Left cardiac atrium (tissue), 4 donors: ENCODE data around the gene LGI4. TPM values are rescaled to one million over a fixed set of nuclear protein-coding genes. Genes with fewer than 3 reads are reported as not detected.

Experiments
- ATAC-seq, 2 donors: fragments of 200-7000 bp; cut with Tn5 transposase; one replicate each; pipeline ENCODE4 v1.9.1; 2020; ENCODE audit warnings: mild to moderate bottlenecking in 2 of 2, moderate library complexity in 2 of 2
- DNase-seq: peaks from one replicate; pipeline ENCODE4 v3.0.0-alpha.2; 2020
- intact Hi-C, 2 donors: fragments of 100-400 bp; cut with DNase I; formaldehyde crosslinking; loops; one replicate each; pipeline versions ENCODE4 v1.14.1 to v1.15.1; 2022 to 2023
- total RNA-seq, 2 donors: library from RNA; stranded (reverse); fragmentation: NEBNext Ultra II Directional; extraction: Animal tissue kit (Norgen Biotek cat#: 25700); gene quantifications; one replicate each; pipeline ENCODE4 v1.2.1, GENCODE V29; 2021
- donor health status: DM: no; HTN: yes; CAD: no.
- donor health status: DM: no; HTN: yes; CAD: no; lungs with severe emphysema.
- donor health status: DM: yes; HTN: yes; CAD: no.
- donor health status: Dilated cardiomyopathy.

LGI4 gene
- total RNA-seq, 2 donors from 2014 or later = 11.6 to 17.9 TPM

GRCh38 chr19:35144259-35144599 is 9.4 kb upstream of the LGI4 start:
- intact Hi-C loops = loop anchor here in 1 of 2 donors (5.0 kb wide), 1 partner anchor 123 kb away; the partner anchor contains the start of gene USF2
- DNase-seq (no peak), ATAC-seq (no peak)

DNA sequence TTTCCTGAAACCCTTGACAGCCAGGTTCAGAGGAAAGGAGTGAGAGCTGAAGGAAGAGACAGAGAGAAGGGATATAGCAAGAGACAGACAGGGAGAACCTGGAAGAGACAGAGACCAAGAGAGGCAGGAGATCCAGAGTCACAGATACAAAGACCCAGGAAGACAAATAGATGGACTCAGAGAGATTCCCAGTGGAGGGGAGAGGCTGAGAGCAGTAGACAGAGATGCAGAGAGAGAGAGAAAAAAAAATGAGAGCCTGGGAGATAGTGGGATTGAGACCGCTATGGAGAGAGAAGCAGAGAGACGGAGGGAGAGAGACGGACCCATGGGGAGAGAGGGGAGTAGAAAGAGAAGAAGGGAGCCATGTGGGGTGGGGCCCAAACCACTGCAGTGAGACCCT is 9.0 kb upstream of the LGI4 start:
- intact Hi-C loops = loop anchor here in 1 of 2 donors (5.0 kb wide), 1 partner anchor 123 kb away; the partner anchor contains the start of gene USF2

DNA sequence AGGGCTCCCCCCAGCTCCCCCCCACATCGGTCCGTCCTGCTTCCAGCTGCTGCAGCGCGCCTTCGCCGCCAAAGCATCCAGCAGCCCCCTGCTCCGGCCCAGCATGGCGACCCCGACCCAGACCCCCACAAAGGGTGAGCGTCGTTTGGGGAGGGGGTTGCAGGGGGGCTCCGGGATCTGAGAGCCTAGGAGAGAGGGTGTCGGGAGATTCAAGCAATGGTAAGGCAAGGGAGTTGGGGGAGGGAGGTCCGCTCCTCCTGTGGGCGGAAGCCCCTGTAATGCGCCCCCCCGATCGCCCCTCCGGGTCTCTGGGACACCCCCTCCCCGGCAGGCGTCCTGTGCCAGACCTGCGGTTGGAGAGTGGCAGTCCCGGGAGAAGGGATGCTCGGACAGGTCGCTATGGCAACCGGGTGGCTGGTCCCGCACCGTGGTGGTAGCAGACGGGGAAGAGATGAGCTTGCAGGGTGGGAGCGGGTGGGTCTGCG is 8.4 kb upstream of the LGI4 start, which contains the start of gene FXYD7:
Gene FXYD7 (plus strand): TSS at position 25 of the 485 bp plus-strand sequence. CDS start 79 bp downstream, at position 104.
- intact Hi-C loops = loop anchor here in 1 of 2 donors (5.0 kb wide), 1 partner anchor 124 kb away; the partner anchor contains the start of gene USF2
- DNase-seq = no peak
- no peak for ATAC-seq

More for the DNA sequence above, 9.0 kb upstream of the LGI4 start:
- no peak for DNase-seq
- no peak for ATAC-seq

GRCh38 chr19:35142606-35143230 is 7.9 kb upstream of the LGI4 start:
- ATAC-seq = no peak
- peak; percentile 62 for DNase-seq
- intact Hi-C loops = loop anchor here in 1 of 2 donors (5.0 kb wide), 1 partner anchor 125 kb away; the partner anchor contains the start of gene USF2

GRCh38 chr19:35141837-35142605 is 7.2 kb upstream of the LGI4 start:
- DNase-seq (no peak), ATAC-seq (no peak)
- intact Hi-C loops = loop anchor here in 1 of 2 donors (5.0 kb wide), 1 partner anchor 125 kb away; the partner anchor contains the start of gene USF2

- intact Hi-C loops = loop anchor here in 1 of 2 donors (5.0 kb wide), 1 partner anchor 126 kb away; the partner anchor contains the start of gene USF2
- ATAC-seq (peak; percentile 68 to 73), DNase-seq (peak; percentile 95)
Observed at GRCh38 chr19:35140962-35141836, 6.3 kb upstream of the LGI4 start.

GRCh38 chr19:35140207-35140961 is 5.5 kb upstream of the LGI4 start:
- DNase-seq = no peak
- ATAC-seq = no peak
- intact Hi-C loops = loop anchor here in 1 of 2 donors (5.0 kb wide), 1 partner anchor 127 kb away; the partner anchor contains the start of gene USF2

GRCh38 chr19:35138305-35138892 is 3.5 kb upstream of the LGI4 start, which contains the start of gene FXYD1:
Gene FXYD1, plus strand, starts transcription at chr19:35138824. Its CDS starts 1,256 bp downstream, at chr19:35140080.
- ATAC-seq (peak; percentile 35 to 50), DNase-seq (no peak)
- intact Hi-C loops = loop anchor here in 1 of 2 donors (10.0 kb wide), 1 partner anchor 74 kb away; no protein-coding TSS in a partner anchor

DNA sequence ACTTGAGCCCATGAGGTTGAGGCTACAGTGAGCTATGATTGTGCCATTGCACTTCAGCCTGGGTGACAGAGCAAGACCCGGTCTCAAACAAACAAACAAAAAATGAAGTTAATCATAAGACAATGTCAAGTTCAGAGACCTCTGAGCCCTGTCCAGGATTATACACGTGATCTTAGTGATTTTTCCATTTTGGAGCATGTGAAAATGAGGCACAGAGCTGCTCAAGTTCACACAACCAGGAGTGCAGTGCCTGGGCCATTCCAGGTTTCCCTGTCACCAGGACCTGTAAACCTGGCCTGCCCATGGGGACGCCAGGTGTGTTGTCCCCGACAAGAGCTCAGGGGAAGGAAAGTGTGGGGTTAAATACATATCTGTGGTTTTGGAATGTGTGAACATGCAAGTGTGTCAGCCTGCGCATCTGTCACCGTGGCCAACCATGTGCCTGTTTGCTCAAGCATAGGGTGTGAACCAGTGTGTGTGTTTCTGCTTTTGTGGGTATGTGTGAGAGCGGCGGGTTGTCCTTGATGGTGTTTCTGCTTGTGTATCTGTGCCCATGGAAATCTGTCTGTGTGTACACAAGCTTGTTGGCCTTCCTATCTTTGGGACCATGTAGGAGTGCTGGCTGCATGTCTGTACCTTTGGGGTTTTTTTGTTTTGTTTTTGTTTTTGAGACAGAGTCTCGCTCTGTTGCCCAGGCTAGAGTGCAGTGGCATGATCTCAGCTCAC is 2.3 kb upstream of the LGI4 start:
- intact Hi-C loops = loop anchor here in 1 of 2 donors (10.0 kb wide), 1 partner anchor 72 kb away; no protein-coding TSS in a partner anchor
- ATAC-seq (no peak), DNase-seq (no peak)

DNA sequence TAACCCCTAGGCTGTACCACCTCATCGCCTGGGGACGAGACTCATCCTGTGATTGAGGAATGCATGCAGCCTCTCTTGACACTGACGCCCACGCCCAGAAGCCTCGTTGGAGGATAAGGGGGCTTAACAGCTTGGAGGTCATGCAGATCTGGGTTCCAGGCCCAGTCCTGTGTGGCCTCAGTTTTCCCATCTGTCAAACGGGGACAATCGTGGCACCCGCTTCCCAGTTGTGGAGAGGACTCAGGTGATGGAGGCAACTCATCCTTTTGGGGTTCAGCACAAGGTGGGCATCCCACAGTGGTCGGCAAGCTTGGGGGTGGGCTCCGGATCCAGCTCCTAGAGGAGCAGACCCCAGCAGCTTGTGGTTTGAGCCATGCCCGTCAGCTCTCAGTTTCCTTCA is 1.4 kb upstream of the LGI4 start:
- intact Hi-C loops = loop anchor here in 1 of 2 donors (10.0 kb wide), 1 partner anchor 71 kb away; no protein-coding TSS in a partner anchor
- DNase-seq = no peak

DNA sequence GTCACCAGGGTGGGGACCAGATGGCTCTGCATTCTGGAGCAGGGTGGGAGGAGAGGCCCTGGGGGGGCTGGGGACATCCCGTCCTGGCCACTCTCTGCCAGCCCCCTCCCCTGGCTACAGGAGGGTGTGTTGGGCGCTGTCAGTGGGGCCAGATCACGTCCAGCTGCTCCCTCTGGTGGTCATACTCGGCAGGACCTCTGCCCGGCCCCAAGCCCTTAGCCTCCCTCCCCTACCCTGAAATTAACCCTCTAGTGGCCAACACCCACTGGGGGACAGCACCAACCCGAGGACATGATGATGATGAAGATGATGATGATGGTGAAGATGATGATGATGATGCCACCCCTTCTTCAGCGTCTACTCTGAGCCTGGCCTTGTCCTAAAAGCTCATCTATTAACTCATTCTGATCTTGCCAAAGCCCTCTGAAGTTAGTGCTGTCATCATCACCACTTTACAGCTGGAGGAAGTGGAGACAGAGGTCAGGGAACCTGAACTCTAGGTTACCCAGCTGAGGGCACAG is 590 bp upstream of the LGI4 start:
- peak; percentile 84 for DNase-seq
- peak; percentile 55 to 65 for ATAC-seq
- intact Hi-C loops = loop anchor here in 1 of 2 donors (2.0 to 10.0 kb wide), 2 partner anchors 21 to 71 kb away; partner anchors contain the start of gene FXYD3

More for the DNA sequence above, 1.4 kb upstream of the LGI4 start:
- ATAC-seq = no peak

DNA sequence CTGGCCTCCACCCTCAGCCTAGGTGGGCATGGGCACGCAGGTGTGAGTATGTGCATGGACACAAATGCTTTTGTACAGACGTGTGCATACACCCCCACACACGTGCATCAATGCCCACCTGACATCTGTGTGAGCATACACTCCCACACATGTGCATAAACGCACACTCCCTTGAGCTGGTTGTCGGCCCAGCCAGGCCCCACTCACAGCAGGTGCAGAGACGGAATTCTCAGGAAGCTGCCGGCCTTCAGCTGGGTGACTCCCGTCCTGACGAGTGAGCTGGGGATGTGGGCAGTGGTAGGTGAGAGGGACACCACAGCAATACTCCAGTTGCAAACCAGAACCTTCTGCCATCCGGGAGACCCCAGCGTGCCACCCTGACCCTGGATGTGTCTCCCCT is 1.0 kb downstream of the LGI4 start:
- no peak for DNase-seq
- intact Hi-C loops = loop anchor here in 1 of 2 donors (2.0 to 10.0 kb wide), 2 partner anchors 19 to 69 kb away; partner anchors contain the start of gene FXYD3

GRCh38 chr19:35132254-35132653 is 2.6 kb downstream of the LGI4 start:
- intact Hi-C loops = loop anchor here in 1 of 2 donors (10.0 kb wide), 1 partner anchor 67 kb away; no protein-coding TSS in a partner anchor
- DNase-seq (no peak), ATAC-seq (no peak)

More for the DNA sequence above, 1.0 kb downstream of the LGI4 start:
- ATAC-seq = no peak

GRCh38 chr19:35130761-35131720 is 3.8 kb downstream of the LGI4 start:
- DNase-seq (no peak), ATAC-seq (no peak)
- intact Hi-C loops = loop anchor here in 1 of 2 donors (10.0 kb wide), 1 partner anchor 66 kb away; no protein-coding TSS in a partner anchor
